H1 (cell line): ENCODE measurements around the gene VPS13A. TPM values are rescaled to one million over a fixed set of nuclear protein-coding genes. Genes with fewer than 3 reads are reported as not detected.

ENCODE experiments used
- E2F6 ChIP-seq: IDR thresholded peaks from 2 replicates; pipeline ENCODE4 v1.6.1; 2012; ENCODE audit warnings: inconsistent platforms
- EGR1 ChIP-seq: IDR thresholded peaks from 2 replicates; pipeline ENCODE4 v1.6.1; 2011; ENCODE audit warnings: low read depth, low read length, borderline replicate concordance
- SRF ChIP-seq: IDR thresholded peaks from 2 replicates; pipeline ENCODE4 v1.6.1; 2011; ENCODE audit warnings: mild to moderate bottlenecking, low read depth, low read length, moderate library complexity
- TAF1 ChIP-seq: IDR thresholded peaks from 2 replicates; pipeline ENCODE4 v1.6.1; 2011; ENCODE audit warnings: mild to moderate bottlenecking, low read depth, low read length
- ZNF274 ChIP-seq: IDR thresholded peaks from 2 replicates; pipeline ENCODE4 v1.7.0; 2012; ENCODE audit warnings: low read length, borderline replicate concordance; ENCODE audit errors: extremely low read depth
- polyA plus RNA-seq, 7 experiments: library from polyadenylated mRNA; depleted of rRNA in 3 of 7; stranded (reverse) in 5 of 7; unstranded in 2 of 7; fragments of >200 nt in 5 of 7; fragments of 200-250 nt in 2 of 7; gene quantifications; 1 replicate in 5 of 7; 2 replicates in 1 of 7; 4 replicates in 1 of 7; pipeline versions ENCODE4 v1.2.1 to v1.2.3, GENCODE V29; 2011 to 2013; ENCODE audit warnings: missing spikeins in 2 of 7, mixed read lengths in 2 of 7
- total RNA-seq: library from RNA; stranded (reverse); fragmentation: NEBNext Ultra II Directional; extraction: Animal tissue kit (Norgen Biotek cat#: 25700); gene quantifications from 2 replicates; pipeline ENCODE4 v1.2.1, GENCODE V29; 2021

VPS13A gene
- total and polyA plus RNA-seq, 2 of the 8 experiments (the other 6 are each of a cell fraction or from before 2014, with no cell fraction given): 6.0 to 36.5 TPM

- TF ChIP-seq ZNF274 (no peak), TAF1 (no peak), SRF (no peak), EGR1 (no peak), E2F6 (no peak)
These were observed 147.7 kb downstream of the VPS13A start (continued) for GRCh38 chr9:77325058-77325457.
